ENCODE data around the gene TSKU. TPM values are rescaled to one million over a fixed set of nuclear protein-coding genes. Genes with fewer than 3 reads are reported as not detected.

The TSKU gene
- total RNA-seq, 1 donor from 2014 or later, result 29.2 TPM

DNA sequence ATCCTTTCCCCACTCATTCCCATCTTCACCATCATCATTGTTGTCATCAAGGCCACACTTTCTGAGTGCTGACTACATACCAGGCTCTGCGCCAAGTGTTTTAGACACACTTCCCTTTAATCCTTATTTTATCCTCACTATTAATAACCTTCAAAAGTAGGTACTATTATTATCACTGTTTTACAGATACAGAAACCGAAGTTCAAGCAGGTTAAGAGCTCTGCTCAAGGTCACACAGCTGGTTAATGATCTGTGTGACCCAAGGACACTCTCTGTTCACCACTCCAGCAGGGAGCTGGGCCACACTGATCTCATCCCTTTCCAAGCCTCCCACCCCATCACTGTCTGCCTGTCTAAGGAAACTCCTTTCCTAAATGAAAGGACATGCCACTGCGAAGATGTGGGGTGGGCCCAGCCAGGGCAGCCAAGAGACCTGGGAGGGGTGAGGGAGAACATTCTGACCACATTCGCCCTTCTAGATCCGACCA is 17.2 kb upstream of the TSKU start:
- Mint-ChIP-seq H3K27ac (ENCODE audit: unreplicated experiment) (no peak overlapping the region), H3K36me3 (ENCODE audit: unreplicated experiment) (peaks cover 5% of the 10 kb centered on the region), H3K27me3 (ENCODE audit: unreplicated experiment) (peaks cover 2% of the 10 kb centered on the region), H3K4me1 (ENCODE audit: low read depth, unreplicated experiment) (peaks cover 9% of the 10 kb centered on the region), H3K9me3 (ENCODE audit: unreplicated experiment) (no peaks in the 10 kb centered on the region), H3K4me3 (ENCODE audit: unreplicated experiment) (no peak overlapping the region)
- TF ChIP-seq, protein P1, sequence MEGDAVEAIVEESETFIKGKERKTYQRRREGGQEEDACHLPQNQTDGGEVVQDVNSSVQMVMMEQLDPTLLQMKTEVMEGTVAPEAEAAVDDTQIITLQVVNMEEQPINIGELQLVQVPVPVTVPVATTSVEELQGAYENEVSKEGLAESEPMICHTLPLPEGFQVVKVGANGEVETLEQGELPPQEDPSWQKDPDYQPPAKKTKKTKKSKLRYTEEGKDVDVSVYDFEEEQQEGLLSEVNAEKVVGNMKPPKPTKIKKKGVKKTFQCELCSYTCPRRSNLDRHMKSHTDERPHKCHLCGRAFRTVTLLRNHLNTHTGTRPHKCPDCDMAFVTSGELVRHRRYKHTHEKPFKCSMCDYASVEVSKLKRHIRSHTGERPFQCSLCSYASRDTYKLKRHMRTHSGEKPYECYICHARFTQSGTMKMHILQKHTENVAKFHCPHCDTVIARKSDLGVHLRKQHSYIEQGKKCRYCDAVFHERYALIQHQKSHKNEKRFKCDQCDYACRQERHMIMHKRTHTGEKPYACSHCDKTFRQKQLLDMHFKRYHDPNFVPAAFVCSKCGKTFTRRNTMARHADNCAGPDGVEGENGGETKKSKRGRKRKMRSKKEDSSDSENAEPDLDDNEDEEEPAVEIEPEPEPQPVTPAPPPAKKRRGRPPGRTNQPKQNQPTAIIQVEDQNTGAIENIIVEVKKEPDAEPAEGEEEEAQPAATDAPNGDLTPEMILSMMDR (IDR thresholded peaks at IDR 0.05; ENCODE audit: partially characterized antibody, unreplicated experiment), result no peak
- no peak for DNase-seq

DNA sequence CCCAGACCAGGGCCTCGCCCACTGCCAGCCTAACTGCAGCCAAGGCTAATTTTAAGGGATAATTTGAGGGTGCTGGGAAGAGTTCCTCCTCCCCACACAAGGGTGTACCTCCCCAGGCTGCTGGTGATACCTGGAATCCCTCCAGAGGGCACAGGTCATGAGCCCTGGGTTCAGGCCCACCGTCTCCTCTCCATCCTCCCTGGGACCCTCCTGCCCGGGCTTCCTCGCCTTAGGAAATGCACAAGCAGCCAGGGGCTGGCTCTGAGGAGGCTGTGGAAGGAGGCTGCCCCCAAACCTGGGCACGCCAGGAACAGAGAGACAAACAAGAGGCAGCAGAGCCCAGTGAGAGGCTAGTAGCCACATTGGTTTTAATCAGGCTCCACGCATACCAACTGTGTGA is 16.6 kb upstream of the TSKU start:
- no peak overlapping the region for H3K27ac Mint-ChIP-seq (ENCODE audit: unreplicated experiment)
- H3K4me1 Mint-ChIP-seq (ENCODE audit: low read depth, unreplicated experiment), result peaks cover 9% of the 10 kb centered on the region
- peaks cover 5% of the 10 kb centered on the region for H3K36me3 Mint-ChIP-seq (ENCODE audit: unreplicated experiment)
- DNase-seq, result no peak
- H3K9me3 Mint-ChIP-seq (ENCODE audit: unreplicated experiment), result no peaks in the 10 kb centered on the region
- TF ChIP-seq, protein P1 (IDR thresholded peaks at IDR 0.05; ENCODE audit: partially characterized antibody, unreplicated experiment), result no peak
- no peak overlapping the region for H3K4me3 Mint-ChIP-seq (ENCODE audit: unreplicated experiment)
- peaks cover 2% of the 10 kb centered on the region for H3K27me3 Mint-ChIP-seq (ENCODE audit: unreplicated experiment)

DNA sequence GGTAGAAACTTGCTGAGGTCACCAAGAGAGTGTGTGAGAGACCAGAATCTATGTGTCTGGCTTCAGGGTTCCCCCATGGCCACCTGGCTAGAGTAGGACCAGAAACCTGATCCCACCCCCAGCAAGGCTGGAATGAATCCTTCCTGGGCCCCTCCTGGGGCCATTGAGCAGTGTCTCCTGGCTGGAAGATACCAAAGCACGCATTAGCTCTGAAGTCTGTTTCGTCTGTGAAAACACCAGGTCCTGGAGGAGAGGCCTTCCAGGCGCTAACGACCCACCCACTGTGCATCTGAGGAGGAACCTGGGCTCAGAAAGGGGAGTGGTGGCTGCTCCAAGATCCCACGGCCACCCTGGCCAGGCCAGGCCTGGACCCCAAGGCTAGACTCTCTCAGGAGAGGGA is 15.5 kb upstream of the TSKU start:
- DNase-seq, result no peak
- Mint-ChIP-seq H3K4me3 (ENCODE audit: unreplicated experiment) (no peak overlapping the region), H3K27me3 (ENCODE audit: unreplicated experiment) (peaks cover 2% of the 10 kb centered on the region), H3K36me3 (ENCODE audit: unreplicated experiment) (peaks cover 5% of the 10 kb centered on the region), H3K4me1 (ENCODE audit: low read depth, unreplicated experiment) (peaks cover 11% of the 10 kb centered on the region), H3K27ac (ENCODE audit: unreplicated experiment) (no peak overlapping the region), H3K9me3 (ENCODE audit: unreplicated experiment) (peaks cover 1% of the 10 kb centered on the region)
- TF ChIP-seq, protein P1 (IDR thresholded peaks at IDR 0.05; ENCODE audit: partially characterized antibody, unreplicated experiment), result no peak

DNA sequence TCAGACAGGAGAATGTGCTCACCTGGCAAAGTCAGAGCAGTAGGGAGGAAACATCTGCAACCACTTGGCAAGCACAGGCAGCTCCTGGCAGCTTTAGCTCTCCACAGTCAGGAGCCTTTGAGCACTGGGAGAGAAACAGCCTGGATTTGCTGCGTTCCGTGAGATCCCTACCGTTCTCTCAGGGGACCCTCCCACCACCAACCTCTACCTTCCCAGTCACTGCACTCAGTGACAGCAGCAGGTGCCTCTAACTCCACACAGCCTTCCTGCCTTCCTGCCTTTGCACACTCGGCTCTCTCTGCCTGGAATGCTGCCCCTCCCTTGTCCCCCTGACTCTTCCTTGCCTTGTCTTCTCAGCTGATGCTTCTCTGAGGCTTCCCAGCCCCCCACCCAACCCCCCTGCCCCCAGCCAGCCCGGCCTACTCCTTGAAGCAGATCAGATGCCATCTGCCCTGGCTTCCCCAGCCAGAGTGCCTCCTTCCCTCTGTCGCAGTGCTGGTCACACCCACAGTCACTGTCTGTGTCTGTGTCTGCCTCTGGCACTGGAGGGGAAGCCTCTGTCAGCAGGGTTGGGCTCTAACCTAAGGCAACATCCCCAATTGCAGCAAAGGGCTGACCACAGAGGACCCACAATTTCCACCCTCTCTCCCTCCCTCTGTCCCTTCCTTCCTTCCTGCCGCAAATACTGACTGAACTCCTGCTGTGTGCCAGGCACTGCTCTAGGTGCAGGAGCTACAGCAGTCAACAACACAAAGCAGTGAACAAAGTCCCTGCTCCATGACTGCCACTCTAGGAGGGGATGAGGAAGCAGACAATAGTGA is 14.9 kb upstream of the TSKU start:
- no peak overlapping the region for H3K27ac Mint-ChIP-seq (ENCODE audit: unreplicated experiment)
- peaks cover 11% of the 10 kb centered on the region for H3K4me1 Mint-ChIP-seq (ENCODE audit: low read depth, unreplicated experiment)

More for the DNA sequence above, 14.9 kb upstream of the TSKU start:
- TF ChIP-seq, protein P1 (IDR thresholded peaks at IDR 0.05; ENCODE audit: partially characterized antibody, unreplicated experiment), result no peak
- H3K36me3 Mint-ChIP-seq (ENCODE audit: unreplicated experiment), result peaks cover 5% of the 10 kb centered on the region
- no peak for DNase-seq
- no peak overlapping the region for H3K4me3 Mint-ChIP-seq (ENCODE audit: unreplicated experiment)
- H3K27me3 Mint-ChIP-seq (ENCODE audit: unreplicated experiment), result peaks cover 4% of the 10 kb centered on the region
- H3K9me3 Mint-ChIP-seq (ENCODE audit: unreplicated experiment), result peaks cover 3% of the 10 kb centered on the region
